NCI-H2107 (cell line): Measurements from ENCODE around the gene SLC6A19.
"Not testable (repeated sequence)": the region's sequence is repeated elsewhere in the genome, so short reads cannot be mapped to it uniquely, and the experiment has no call there.

Experiments used
- DNase-seq: peaks from one replicate; lab custom pipeline; 2025; lab: John Stamatoyannopoulos, UW

SLC6A19 gene

DNA sequence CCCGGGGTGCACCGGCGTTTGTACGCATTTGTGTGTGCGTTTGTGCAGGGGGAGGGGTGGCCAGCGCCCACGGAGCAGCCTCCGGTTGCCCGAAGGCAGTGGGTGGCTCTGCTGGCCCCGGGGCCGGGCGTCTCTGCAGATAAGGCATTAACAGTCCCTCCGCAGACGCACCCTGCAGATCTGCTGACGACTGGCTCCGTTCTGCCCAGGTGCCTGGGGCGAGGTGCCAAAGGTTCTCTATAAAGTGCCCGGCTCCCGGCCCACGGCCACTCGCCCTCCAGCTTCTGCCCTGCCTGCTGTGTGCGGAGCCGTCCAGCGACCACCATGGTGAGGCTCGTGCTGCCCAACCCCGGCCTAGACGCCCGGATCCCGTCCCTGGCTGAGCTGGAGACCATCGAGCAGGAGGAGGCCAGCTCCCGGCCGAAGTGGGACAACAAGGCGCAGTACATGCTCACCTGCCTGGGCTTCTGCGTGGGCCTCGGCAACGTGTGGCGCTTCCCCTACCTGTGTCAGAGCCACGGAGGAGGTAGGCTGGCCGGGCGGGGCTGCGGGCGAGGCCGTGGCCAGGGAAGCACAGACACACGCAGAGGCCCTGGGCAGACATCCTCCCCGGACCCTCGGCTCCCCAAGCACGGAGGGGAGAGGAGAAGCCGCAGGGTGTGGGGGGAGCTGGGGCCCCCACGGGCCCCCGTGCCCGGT is at the start of gene SLC6A19:
Gene SLC6A19 (plus strand): TSS at position 269 of the 699 bp plus-strand sequence. CDS start 56 bp downstream, at position 325.
- no peak for DNase-seq

DNA sequence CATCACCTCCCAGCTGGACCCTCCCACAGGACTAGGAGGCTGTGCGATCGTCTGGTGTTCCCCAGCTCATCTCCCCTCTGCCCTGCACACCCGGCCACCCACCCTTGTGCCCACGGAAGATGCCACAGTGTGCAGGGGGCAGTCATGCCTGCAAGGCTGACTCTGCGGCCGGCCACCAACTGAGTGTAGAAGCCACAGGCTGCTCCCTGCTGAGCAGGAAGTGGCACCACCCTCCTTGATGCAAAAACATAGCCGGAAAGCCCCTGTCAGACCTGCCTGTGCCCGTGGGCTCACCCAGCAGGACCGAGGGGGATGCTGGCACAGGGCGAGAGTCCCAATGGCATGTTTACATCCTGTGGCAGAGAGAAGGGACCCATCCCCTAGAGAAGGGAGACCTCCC is 49.2 kb upstream of the SLC6A19 start:
- DNase-seq: no peak

DNA sequence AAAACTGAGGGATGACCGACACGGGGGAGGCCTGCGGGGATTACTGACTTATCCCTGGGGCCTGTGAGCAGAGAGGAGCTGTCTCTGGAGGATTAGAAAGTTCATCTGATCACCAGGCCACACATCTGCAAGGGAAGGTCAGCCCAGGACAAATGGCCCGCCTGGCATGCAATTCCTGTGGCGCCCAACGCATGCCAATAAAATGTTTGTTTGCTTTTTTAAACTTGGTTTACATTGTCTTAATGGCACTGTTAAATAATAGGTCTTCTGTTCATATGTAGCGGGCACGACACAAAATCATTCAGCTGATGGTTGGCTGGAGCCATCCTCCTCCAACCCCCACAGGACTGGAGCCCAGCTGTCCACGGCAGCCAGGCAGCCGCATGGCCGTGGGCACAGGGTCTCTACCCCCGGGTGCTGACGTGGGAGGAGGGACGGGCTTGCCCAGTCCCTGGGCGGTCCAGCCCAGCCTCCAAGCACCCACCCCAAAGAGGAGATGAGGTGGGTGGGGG is 48.6 kb upstream of the SLC6A19 start:
- no peak for DNase-seq

DNA sequence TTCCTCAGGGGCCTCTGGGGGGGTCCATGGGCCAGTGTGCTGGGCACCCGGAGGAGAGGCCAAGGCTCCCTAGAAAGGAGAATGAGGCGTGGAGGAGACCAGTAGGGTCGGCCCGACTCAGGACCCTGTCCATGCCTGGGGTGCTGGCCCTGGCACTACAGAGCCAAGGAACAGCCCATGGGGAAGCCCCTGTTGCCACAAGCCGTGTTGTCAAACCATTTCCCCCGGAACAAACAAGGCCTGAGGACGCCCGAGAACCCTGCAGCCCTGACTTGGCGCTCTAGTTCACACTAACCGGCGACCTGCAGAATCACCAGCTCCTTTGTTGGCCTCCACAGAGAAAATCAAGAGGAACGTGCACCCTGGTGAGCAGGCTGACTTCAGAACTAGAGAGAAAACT is 48.0 kb upstream of the SLC6A19 start:
- DNase-seq: no peak

DNA sequence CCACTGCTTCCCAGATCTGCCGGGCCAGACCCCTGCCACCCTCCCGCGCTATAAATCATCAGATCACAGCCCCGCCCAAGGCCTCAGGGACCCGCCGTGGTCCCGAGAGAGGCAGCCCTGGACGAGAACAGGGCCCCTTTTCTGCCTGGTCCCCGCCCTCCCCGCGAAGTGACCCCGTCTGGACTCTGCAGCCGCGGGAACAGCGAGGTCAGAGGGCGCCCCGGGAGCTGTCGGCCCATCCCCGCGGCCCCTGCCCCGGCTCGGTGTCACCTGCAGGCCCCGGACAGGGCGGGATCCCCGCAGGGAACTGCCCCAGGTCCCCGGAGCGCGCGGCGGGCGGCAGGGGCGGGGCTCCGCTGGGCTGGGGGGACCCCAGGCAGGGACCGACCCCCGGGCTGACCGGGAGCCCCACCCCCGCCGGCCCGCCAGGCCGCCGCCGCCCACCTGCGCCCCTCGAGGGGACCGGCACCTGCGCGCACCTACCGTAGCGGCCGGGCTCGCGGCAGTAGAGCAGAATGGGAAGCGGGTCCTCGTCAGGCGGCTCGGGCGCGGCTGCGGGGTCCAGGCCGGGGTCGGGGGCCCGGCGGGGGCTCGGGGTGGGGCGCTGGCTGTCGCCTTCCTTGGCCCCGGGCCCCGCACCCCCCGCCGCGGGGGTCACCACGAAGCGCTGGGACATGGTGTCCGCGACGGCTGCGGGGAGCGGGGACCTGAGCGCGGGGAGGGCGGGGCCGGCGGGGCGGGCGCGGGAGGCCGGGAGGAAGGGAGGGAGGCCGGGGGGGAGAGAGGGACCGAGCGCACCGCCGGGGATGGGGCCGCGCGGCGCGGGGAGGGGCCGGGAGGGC is 46.0 kb upstream of the SLC6A19 start:
- no peak for DNase-seq

DNA sequence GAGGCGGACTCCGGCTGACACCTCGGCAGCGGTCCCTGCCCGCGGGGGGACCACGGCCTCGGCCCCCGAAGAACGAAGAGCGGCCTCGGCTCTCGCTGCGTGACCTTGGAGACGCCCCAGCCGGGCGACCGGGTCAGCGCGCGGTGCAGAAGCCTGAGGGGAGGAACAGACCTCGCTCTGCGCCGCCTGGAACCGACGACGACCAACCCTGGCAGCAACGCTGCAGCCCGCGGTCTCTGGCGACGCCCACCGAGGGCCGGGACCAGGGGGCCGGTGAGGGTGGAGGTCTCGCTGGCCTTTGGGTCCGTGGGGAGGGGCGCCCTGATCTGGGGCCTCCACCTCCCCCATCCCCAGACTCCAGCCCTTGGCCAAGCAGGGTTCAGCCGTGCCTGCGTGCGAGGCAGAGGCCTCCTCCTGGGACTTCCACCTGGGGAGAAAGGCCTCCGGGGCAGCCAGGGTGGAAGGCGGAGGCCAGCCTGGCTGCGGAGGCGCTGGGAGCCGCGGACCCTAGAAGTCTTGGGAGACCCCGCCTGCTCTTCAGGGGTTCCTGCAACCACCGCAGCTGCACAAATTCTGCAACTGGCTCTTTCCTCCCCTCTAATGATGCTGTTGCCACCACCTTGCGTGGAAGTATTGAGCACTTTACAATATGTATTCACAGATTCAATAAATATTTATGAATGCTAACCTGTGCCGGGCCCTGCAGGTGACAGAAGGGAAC is 45.2 kb upstream of the SLC6A19 start:
- DNase-seq: no peak

DNA sequence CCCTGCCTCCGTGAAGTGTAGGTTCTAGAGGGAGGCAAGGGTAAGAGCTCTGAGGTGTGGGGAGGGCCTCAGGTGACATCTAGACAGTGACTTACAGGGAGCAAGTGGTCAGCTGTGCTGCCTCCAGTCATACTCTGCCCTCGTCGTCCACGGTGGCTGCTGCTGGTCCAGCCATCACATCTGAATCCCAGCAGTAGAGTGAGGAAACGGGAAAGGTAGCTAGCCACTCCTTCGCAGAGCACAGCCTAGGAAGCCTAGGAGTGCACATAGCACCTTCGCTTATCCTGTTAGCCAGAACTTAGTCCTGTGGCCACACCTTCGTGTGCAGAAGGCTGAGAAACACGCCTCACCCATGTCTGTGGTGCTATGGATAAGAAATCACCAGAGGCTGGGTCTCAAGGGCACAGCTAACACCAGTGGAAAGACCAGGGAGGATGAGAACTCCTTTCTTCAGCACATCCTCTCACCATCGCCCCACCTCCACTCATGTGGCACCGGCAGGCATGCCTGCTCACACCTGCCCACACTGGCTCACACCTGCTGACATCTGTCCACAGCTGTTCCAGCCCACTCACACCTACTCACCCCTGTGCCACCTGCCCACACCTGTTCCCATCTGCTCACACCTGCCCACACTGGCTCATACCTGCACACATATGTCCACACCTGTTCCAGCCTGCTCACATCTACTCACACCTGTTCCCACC is 44.5 kb upstream of the SLC6A19 start:
- DNase-seq: no peak

DNA sequence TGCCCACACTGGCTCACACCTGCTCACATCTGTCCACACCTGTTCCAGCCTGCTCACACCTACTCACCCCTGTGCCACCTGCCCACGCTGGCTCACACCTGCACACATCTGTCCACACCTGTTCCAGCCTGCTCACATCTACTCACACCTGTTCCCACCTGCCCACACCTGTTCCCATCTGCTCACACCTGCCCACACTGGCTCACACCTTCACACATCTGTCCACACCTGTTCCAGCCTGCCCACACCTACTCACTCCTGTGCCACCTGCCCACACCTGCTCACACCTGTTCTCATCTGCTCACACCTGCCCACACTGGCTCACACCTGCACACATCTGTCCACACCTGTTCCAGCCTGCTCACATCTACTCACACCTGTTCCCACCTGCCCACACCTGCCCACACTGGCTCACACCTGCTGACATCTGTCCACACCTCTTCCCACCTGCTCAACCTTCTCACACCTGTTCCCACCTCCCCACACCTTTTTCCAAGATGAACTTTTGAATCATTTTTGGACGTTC is 43.9 kb upstream of the SLC6A19 start:
- DNase-seq: not testable (repeated sequence)

DNA sequence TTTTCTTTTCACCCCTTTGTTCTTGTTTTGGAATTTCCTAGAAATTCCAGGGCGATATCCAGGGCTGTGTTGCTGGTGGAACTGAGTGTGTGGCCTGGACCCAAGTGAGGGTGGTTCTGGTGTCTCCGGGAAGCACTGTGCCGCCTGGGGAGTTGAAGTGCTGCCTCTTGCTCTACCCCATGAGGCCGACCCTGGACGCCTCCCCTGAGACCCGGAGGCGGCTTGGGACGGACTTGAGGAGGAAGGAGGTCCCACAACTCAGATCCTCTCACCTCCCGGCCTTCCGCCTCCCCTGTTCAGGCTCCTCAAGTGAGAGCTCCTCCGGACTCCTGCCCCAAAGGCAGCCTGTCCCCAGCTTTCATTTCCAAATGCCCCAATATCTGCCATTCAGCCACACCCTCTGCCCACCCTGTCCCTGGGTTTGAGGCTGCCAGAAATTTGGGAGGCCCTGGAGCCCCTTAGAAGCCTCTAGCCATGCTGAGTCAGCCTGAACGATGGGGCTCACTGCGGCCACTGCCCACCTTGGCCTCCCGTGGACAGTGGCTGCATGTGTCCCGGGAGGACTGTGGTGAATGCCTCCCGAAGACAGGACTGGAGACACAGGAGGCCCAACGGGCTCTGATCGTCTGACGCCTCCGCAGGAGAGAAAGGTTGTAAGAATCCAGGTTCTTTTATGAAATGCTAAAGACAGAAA is 42.6 kb upstream of the SLC6A19 start:
- DNase-seq: no peak

DNA sequence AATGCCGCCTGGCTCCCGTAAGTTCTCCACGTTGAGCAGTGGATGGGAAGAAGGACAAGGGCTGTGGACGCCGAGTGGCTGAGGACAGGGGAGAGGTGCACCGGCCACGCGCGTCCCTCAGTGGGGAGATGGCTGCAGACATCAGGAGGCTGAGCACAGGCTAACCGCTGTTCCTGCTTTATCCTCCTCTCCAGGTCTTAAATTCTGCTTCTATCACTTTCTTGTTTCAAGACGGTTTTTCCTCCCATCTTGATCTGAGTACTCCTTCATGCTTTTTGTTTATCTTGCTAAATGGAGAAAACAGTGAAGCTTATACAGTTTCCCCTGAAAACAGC is 42.1 kb upstream of the SLC6A19 start:
- no peak for DNase-seq

DNA sequence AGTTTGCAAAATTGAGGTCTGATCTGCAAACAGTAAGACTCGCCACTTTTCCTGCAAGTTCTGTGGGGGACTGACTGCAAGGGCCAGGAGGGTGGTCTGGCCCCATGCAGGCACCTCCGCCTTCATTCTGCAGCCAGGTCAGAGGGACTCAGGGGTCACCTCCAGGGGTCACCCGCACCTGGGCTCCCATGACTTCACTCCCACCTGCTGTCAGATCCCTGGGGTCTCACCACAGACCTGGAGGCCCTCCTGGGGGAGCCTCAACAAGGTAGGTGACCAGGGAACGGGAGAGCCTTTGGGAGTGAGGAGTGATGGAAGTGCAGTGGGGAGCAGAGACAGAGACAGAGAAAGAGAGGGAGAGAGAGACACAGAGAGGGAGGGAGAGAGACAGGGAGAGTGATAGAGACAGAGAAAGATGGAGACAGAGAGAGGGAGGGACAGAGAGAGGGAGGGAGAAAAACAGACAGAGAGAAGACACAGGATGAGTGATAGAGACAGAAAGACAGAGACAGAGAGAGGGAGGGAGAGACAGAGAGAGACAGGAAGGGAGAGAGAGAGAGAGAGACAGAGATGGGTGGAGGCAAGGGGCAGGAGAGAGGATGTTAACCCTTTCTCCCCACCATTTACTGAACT is 41.5 kb upstream of the SLC6A19 start:
- no peak for DNase-seq

DNA sequence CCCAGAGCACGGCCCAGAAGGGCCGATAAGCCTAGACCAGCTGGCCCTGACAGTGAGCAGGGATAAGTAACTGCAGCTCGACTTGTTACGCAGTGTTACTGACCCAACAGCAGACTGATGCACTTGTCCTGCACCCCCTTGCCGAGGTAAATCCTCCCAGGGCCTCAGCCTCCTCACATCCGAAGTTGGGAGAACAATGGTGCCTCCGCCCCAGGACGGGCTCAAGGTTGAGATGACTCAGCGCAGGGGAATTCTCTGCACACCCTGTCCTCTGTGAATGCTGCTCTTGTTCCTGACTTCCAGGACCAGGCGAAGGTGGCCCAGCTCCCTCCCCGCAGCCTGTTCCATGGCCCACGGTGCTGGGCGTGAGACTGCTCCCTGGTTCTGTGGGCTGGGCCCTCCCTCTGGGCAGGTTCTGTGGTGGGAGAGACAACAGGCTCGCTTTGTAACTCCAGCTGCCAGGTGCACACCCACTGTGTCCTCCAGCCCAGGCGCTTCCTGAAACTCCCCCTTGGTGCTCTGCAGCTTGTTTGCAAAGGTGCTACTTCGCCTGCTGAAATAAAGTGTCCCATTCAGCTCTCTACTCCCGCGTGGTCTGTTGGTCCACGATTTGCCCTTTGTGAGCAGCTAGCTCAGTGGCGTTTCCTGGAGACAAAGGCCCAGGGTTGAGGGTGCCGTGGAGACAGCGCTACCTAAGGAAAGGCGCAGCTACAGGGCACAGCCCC is 40.1 kb upstream of the SLC6A19 start:
- no peak for DNase-seq

DNA sequence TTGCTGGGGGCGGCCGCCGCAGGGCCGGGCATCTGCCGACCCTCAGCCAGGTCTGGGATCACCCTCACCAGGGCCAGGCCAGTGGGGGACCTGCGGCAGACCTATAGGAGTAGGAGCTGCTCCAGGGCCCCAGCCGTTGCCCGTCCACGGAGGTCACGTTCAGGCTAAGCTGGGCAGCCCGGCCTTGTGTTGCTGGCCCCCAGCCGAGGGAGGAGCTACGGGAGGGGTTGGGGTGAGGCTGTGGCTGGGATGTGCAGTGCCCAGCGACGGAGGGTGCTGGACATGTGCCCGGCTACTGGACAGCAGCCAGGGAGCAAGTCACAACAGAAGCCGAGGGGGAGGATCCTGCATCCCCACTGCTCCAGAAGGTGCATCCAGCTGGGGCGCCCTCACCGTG is 39.6 kb upstream of the SLC6A19 start:
- DNase-seq: no peak

DNA sequence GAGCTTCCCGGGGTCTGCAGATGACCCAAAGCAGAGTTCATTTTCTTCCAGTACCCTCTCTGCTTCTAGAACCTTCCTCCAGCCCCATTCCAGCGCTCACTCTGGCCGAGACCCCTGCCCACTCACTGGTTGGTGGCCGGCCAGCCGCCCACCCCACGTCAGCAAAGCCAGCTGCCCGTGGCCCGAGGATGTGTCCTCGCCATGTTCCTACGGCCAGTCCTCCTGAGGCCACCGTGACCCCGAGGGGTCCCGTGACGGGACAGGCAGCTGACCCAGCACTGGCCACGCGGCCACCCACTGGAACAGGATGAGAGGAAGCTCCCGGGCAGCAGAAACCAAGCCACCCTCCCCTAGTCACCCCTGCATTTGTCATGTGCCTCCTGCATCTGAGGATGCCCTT is 39.1 kb upstream of the SLC6A19 start:
- no peak for DNase-seq

DNA sequence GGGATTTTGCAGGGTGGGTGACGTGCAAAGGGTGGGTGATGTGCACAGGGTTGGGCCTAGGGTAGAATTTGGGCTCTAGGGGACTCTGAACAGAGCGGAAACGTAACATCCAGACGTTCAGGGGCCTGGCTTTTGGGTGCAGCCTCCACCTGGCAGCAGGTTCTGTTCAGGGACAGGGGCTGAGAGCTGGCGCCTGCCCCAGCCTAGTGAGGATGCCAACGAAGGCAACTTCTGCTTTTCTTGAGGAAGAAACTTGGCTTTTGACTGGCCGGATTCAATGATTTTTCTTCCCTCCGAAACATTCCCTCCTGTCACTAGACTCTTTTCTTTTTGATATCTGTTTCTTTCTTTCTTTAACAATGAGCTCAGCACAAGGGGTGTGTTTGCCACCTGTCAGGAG is 38.6 kb upstream of the SLC6A19 start:
- DNase-seq: no peak

DNA sequence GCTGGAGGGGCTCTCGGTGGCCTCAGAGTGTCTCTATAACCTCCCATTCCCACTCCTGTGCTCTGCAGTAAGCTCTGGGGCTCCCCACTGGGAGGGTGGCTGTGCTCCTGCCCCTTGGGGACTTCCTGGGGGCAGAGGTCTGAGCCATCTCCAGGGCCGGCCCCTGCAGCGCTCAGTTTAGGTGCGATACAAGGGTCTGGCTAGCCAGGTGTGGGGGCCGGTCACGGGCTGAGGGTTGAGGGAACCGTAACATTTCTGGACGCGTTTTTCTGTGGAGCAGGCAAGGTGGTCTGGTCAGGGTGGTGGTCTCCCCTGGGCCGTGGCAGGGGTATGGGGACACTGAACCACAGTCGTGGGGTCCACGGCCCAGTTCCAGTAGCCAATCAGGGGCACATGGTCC is 38.0 kb upstream of the SLC6A19 start:
- DNase-seq: no peak

DNA sequence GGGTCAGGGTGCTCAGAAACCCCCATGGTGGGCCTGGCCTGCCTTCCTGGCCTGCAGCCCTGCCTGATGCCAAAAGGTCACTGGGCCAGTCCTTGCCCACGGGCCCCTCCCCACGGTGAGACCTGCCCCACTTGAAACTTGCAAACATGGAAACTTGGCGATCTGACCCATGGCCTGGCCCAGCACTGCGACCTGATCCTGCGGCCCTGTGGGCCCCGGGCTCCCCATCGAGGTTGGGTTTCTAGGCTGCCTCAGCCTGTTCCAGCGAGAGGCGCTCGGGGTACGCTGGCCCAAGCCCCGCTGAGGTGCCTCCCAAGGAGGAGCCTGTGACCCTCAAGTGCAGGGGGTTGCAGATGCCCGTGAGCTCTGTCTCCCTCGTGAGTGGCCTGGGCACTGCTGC is 37.5 kb upstream of the SLC6A19 start:
- DNase-seq: no peak

DNA sequence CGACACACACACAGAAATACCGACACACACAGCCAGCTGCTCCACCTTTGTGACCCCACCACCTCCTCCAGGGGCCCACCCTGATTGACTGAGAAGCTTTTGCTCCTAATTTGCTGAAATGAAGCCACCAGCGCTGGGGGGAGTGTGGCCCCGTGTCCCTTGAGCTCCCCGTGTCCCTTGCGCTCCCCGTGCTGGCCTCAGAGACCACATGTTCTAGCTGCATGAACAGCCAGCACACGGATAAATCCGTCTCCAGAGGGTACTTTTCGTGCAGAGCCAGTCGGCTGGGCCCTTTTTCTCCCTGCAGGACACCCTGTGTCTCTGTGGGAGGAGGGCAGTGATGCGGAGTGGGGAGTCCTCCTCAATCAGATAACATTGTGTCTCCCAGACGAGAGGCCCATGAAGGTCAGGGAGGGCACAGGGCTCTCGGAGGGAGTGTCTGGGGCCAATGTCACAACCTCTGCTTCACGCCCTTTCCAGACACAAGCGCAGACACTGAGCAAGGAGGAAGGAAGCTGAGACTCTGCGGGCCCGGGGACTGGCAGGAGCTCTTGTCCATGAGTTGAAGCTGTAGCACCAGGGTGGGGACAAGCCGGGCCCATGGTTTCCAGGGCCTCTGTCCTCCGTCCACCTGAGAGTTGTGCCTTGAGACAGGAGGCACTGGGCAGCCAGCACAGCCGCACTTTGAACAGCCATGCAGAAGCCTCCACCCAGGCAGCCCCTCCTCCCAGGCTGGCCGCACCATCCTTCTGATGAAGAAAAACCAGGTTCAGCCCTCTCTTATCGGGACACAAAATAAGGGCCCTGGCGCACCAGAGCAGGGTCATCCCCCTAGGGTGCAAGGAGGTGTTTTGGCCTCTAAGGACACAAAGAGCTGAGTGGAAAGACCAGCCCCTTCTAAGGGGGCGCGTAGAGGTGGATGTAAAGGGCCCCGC is 36.4 kb upstream of the SLC6A19 start:
- no peak for DNase-seq

DNA sequence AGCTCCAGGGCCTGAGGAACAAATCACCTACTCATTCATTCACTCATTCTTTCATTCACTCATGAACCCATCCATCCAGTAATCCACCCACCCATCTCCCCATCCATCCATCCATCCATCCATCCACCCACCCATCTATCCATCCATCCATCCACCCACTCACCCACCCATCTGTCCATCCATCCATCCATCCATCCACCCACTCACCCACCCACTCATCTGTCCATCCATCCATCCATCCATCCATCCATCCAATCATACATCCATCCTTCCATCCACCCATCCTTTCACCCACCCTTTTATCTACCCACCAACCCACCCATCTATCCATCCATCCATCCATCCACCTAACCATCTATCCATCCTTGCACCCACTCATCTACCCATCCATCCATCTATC is 35.5 kb upstream of the SLC6A19 start:
- no peak for DNase-seq
